Measurements from ENCODE around the gene BTRC. TPM values are rescaled to one million over a fixed set of nuclear protein-coding genes. Genes with fewer than 3 reads are reported as not detected.

BTRC gene
- total RNA-seq, 1 experiment from 2014 or later = 5.7 TPM

GRCh38 chr10:101305320-101306241 lies 48.4 kb upstream of the BTRC start:
- Histone ChIP-seq H3K4me2 (ENCODE audit: low read length) (no peak overlapping the region), H3K27me3 (ENCODE audit: low read length) (peaks cover under 1% of the 10 kb centered on the region; the same call in 1 of the 2 replicates), H3K9me2 (replicated peaks; ENCODE audit: low read length) (no peaks in the 10 kb centered on the region), H3K79me2 (ENCODE audit: low read length) (no peaks in the 10 kb centered on the region), H3K4me1 (ENCODE audit: insufficient read depth, low read length) (no peaks in the 10 kb centered on the region), H3K9me3 (ENCODE audit: low read length) (no peaks in the 10 kb centered on the region), H3F3A (ENCODE audit: low read length, unreplicated experiment) (no peaks in the 10 kb centered on the region), H3K36me3 (ENCODE audit: low read depth, low read length) (no peaks in the 10 kb centered on the region), H3K4me3 (ENCODE audit: low read length) (no peak overlapping the region), H3K27ac (ENCODE audit: low read length) (no peak overlapping the region), H4K20me1 (ENCODE audit: low read length) (no peaks in the 10 kb centered on the region), H3K9ac (ENCODE audit: low read length) (no peak overlapping the region), H2AFZ (ENCODE audit: low read length) (no peak overlapping the region)
- no peak for TF ChIP-seq CTCF (conservative IDR thresholded peaks at IDR 0.05; ENCODE audit: low read depth, low read length)
- TF ChIP-seq EZH2 (IDR thresholded peaks at IDR 0.05; ENCODE audit: low read length, unreplicated experiment) = no peak
- TF ChIP-seq EZH2phosphoT487 (IDR thresholded peaks at IDR 0.05; ENCODE audit: borderline replicate concordance, low read length) = no peak
- intact Hi-C loops (cut with micrococcal nuclease) = loop anchor here (10.0 kb wide), 1 partner anchor 259 kb away; no protein-coding TSS in a partner anchor
- DNase-seq (no peak), ATAC-seq (no peak)
- no TSS peak for BruUV-seq (replicated peaks)
- POLR2A ChIA-PET (ENCODE audit: unreplicated experiment) = no interaction called here
- CTCF ChIA-PET = no interaction called here

- Histone ChIP-seq H3K9me2 (replicated peaks; ENCODE audit: low read length) (no peaks in the 10 kb centered on the region), H3K36me3 (ENCODE audit: low read depth, low read length) (no peaks in the 10 kb centered on the region), H3K4me2 (ENCODE audit: low read length) (no peak overlapping the region), H3K9me3 (ENCODE audit: low read length) (no peaks in the 10 kb centered on the region), H3K27me3 (ENCODE audit: low read length) (peaks cover 10% of the 10 kb centered on the region; the same call in 1 of the 2 replicates), H3K27ac (ENCODE audit: low read length) (no peak overlapping the region), H3K4me1 (ENCODE audit: insufficient read depth, low read length) (no peaks in the 10 kb centered on the region), H2AFZ (ENCODE audit: low read length) (no peak overlapping the region), H3K9ac (ENCODE audit: low read length) (no peak overlapping the region), H3K4me3 (ENCODE audit: low read length) (no peak overlapping the region), H3F3A (ENCODE audit: low read length, unreplicated experiment) (no peaks in the 10 kb centered on the region), H4K20me1 (ENCODE audit: low read length) (no peaks in the 10 kb centered on the region), H3K79me2 (ENCODE audit: low read length) (no peaks in the 10 kb centered on the region)
- BruUV-seq (replicated peaks) = no TSS peak
- ChIA-PET POLR2A (ENCODE audit: unreplicated experiment) (no interaction called here), CTCF (no interaction called here)
- ATAC-seq (no peak), DNase-seq (no peak)
- intact Hi-C loops (cut with micrococcal nuclease) = loop anchor here (10.0 kb wide), 1 partner anchor 257 kb away; no protein-coding TSS in a partner anchor
- TF ChIP-seq EZH2 (IDR thresholded peaks at IDR 0.05; ENCODE audit: low read length, unreplicated experiment) = no peak
- TF ChIP-seq EZH2phosphoT487 (IDR thresholded peaks at IDR 0.05; ENCODE audit: borderline replicate concordance, low read length) = no peak
- TF ChIP-seq CTCF (conservative IDR thresholded peaks at IDR 0.05; ENCODE audit: low read depth, low read length) = no peak
Observed at GRCh38 chr10:101308051-101308450, 45.9 kb upstream of the BTRC start.

Data from PC-3 (cell line).